ENCODE results near the gene TRAP1. TPM values are rescaled to one million over a fixed set of nuclear protein-coding genes. Genes with fewer than 3 reads are reported as not detected.

Gene TRAP1
- total and polyA plus RNA-seq, 10 donors: 33.7 to 97.1 (median 53.1) TPM

- no peak overlapping the region for H3K27ac ChIP-seq
- DNase-seq: peak; percentile 47
- no peaks in the 10 kb centered on the region for H3K9me3 ChIP-seq
- H3K36me3 ChIP-seq: peaks cover 0 to 79% (median 25%) of the 10 kb centered on the region in 6 donors
- WGBS, 5 donors: 83 to 89% (median 88%) methylated on average over 19 of the region's 19 CpGs
- no peaks in the 10 kb centered on the region for H3K4me1 ChIP-seq
- no peak for TF ChIP-seq POLR2AphosphoS5 (IDR thresholded peaks at IDR 0.05)
- TF ChIP-seq CTCF (IDR thresholded peaks at IDR 0.05 in 8 of 11, conservative IDR thresholded peaks at IDR 0.05 in 3 of 11): no peak
- TF ChIP-seq POLR2A (IDR thresholded peaks at IDR 0.05): no peak
- H3K4me3 ChIP-seq: no peak overlapping the region
- H3K27me3 ChIP-seq (replicated peaks in 1 of 7): no peaks in the 10 kb centered on the region
- intact Hi-C loops (cut with DNase I; ENCODE audit: low total_unique reads): no loop called here
Measured at GRCh38 chr16:3645504-3646347, 71.6 kb downstream of the TRAP1 start.

- WGBS, 5 donors: 81 to 92% (median 88%) methylated on average over 6 of the region's 6 CpGs
- intact Hi-C loops (cut with DNase I; ENCODE audit: low total_unique reads): no loop called here
- DNase-seq: no peak
- H3K4me3 ChIP-seq: no peak overlapping the region
- TF ChIP-seq CTCF (IDR thresholded peaks at IDR 0.05 in 8 of 11, conservative IDR thresholded peaks at IDR 0.05 in 3 of 11): no peak
- TF ChIP-seq POLR2A (IDR thresholded peaks at IDR 0.05): no peak
- TF ChIP-seq POLR2AphosphoS5 (IDR thresholded peaks at IDR 0.05): no peak
- no peak overlapping the region for H3K27ac ChIP-seq
- H3K9me3 ChIP-seq: no peaks in the 10 kb centered on the region
- H3K4me1 ChIP-seq: no peaks in the 10 kb centered on the region
- H3K27me3 ChIP-seq (replicated peaks in 1 of 7): no peaks in the 10 kb centered on the region
- peaks cover 0 to 82% (median 27%) of the 10 kb centered on the region in 6 donors for H3K36me3 ChIP-seq
Measured at GRCh38 chr16:3645108-3645503, 72.2 kb downstream of the TRAP1 start.

- Histone ChIP-seq H3K4me1 (peaks cover 0 to 1% (median 0%) of the 10 kb centered on the region in 6 donors), H3K27ac (no peak overlapping the region), H3K4me3 (no peak overlapping the region), H3K9me3 (no peaks in the 10 kb centered on the region), H3K36me3 (peaks cover 0 to 83% (median 27%) of the 10 kb centered on the region in 6 donors), H3K27me3 (replicated peaks in 1 of 7) (no peaks in the 10 kb centered on the region)
- peak; percentile 39 for DNase-seq
- no peak for TF ChIP-seq POLR2A (IDR thresholded peaks at IDR 0.05)
- TF ChIP-seq CTCF (IDR thresholded peaks at IDR 0.05 in 8 of 11, conservative IDR thresholded peaks at IDR 0.05 in 3 of 11): no peak
- no peak for TF ChIP-seq POLR2AphosphoS5 (IDR thresholded peaks at IDR 0.05)
- intact Hi-C loops (cut with DNase I; ENCODE audit: low total_unique reads): no loop called here
- WGBS, 5 donors: 93 to 97% (median 95%) methylated on average over 13 to 14 of the region's 14 CpGs
Measured at GRCh38 chr16:3643095-3643730, 74.1 kb downstream of the TRAP1 start.
